ENCODE measurements around the gene ZNF180.
"Not testable (repeated sequence)": the region's sequence is repeated elsewhere in the genome, so short reads cannot be mapped to it uniquely, and the experiment has no call there.

ZNF180 gene

GRCh38 chr19:44499962-44500949 is at the start of gene ZNF180:
TSS of gene ZNF180 (minus strand) at chr19:44500522. CDS start at chr19:44497334, 3,188 bp downstream.
- peak; percentile 81 to 83 for DNase-seq (ENCODE audit: low read depth in 2 of 2)

GRCh38 chr19:44549507-44549906 is 49.2 kb upstream of the ZNF180 start:
- no peak for DNase-seq (ENCODE audit: low read depth in 2 of 2)

- peak; percentile 9 to 13 for DNase-seq (ENCODE audit: low read depth in 2 of 2)
These were observed 48.4 kb upstream of the ZNF180 start for GRCh38 chr19:44548736-44549135.

GRCh38 chr19:44544031-44544430 is 43.7 kb upstream of the ZNF180 start:
- DNase-seq (ENCODE audit: low read depth in 2 of 2) = no peak

- no peak for DNase-seq (ENCODE audit: low read depth in 2 of 2)
These were observed 42.3 kb upstream of the ZNF180 start for GRCh38 chr19:44542671-44543070.

GRCh38 chr19:44540736-44541135 is 40.4 kb upstream of the ZNF180 start:
- DNase-seq (ENCODE audit: low read depth in 2 of 2) = no peak

GRCh38 chr19:44539991-44540390 is 39.7 kb upstream of the ZNF180 start:
- DNase-seq (ENCODE audit: low read depth in 2 of 2) = no peak

GRCh38 chr19:44539236-44539826 is 39.0 kb upstream of the ZNF180 start:
- no peak for DNase-seq (ENCODE audit: low read depth in 2 of 2)

GRCh38 chr19:44535361-44535760 is 35.0 kb upstream of the ZNF180 start:
- not testable (repeated sequence) for DNase-seq (ENCODE audit: low read depth in 2 of 2)

GRCh38 chr19:44532819-44533218 is 32.5 kb upstream of the ZNF180 start:
- no peak for DNase-seq (ENCODE audit: low read depth in 2 of 2)

- DNase-seq (ENCODE audit: low read depth in 2 of 2) = no peak
These were observed 30.5 kb upstream of the ZNF180 start for GRCh38 chr19:44530777-44531176.

GRCh38 chr19:44529536-44529935 is 29.2 kb upstream of the ZNF180 start, which contains the start of gene CEACAM20:
TSS of gene CEACAM20 (minus strand) at chr19:44529675. CDS start at chr19:44529509, 166 bp downstream.
- no peak for DNase-seq (ENCODE audit: low read depth in 2 of 2)

- DNase-seq (ENCODE audit: low read depth in 2 of 2) = no peak
These were observed 27.2 kb upstream of the ZNF180 start for GRCh38 chr19:44527554-44527953.

GRCh38 chr19:44525721-44526430 is 25.6 kb upstream of the ZNF180 start:
- no peak for DNase-seq (ENCODE audit: low read depth in 2 of 2)

GRCh38 chr19:44521370-44521769 is 21.0 kb upstream of the ZNF180 start:
- no peak for DNase-seq (ENCODE audit: low read depth in 2 of 2)

- no peak for DNase-seq (ENCODE audit: low read depth in 2 of 2)
These were observed 16.8 kb upstream of the ZNF180 start for GRCh38 chr19:44517146-44517545.

GRCh38 chr19:44515907-44516306 is 15.6 kb upstream of the ZNF180 start:
- DNase-seq (ENCODE audit: low read depth in 2 of 2) = no peak

GRCh38 chr19:44515031-44515430 is 14.7 kb upstream of the ZNF180 start:
- DNase-seq (ENCODE audit: low read depth in 2 of 2) = no peak

- DNase-seq (ENCODE audit: low read depth in 2 of 2) = peak in 1 of 2 experiments; percentile 6
These were observed 12.3 kb upstream of the ZNF180 start for GRCh38 chr19:44512326-44513298.

- DNase-seq (ENCODE audit: low read depth in 2 of 2) = no peak
These were observed 9.2 kb upstream of the ZNF180 start for GRCh38 chr19:44509478-44509877.

GRCh38 chr19:44499559-44499958 is 763 bp downstream of the ZNF180 start:
- DNase-seq (ENCODE audit: low read depth in 2 of 2) = no peak

Measured in fibroblast of skin of left biceps (primary cell).